ENCODE results near the gene SARNP.

DNA sequence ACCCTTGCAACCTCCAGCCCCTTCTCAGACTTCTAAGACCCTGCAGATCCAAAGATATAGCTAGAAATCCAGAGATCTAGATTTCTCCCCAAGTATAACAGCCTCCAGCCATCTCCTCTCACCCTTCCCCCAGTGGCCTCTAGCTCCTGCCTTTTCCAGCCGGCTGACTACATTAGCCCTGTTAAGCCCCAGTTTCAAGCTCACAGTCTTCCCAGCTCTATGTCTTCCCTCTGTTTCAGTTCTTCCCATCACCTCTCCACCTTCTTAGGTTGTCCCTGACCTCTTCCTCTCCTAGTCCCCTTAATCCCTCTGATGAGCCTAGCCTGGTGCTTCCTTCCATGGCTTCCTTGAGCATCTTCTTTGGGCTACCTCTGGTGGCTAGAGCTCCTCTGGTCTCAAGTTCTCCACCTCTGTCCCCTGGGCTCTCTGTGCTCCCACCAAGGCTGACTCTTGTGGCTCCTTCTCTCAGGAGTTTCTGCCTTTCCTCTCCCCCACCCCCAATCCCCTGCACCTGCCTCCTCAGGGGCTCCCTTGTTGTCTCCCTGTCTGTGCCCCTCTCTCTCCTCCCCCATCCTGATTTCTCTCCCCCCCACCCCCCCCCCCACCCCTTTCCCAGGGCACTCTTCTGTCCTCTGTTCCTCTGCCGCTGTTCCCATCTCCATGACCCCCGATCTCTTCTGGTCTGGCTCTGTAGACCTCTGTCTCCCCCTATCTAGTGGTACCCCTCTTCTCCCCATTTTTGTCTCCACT lies 75.4 kb downstream of the SARNP start:
- TF ChIP-seq, protein P1, sequence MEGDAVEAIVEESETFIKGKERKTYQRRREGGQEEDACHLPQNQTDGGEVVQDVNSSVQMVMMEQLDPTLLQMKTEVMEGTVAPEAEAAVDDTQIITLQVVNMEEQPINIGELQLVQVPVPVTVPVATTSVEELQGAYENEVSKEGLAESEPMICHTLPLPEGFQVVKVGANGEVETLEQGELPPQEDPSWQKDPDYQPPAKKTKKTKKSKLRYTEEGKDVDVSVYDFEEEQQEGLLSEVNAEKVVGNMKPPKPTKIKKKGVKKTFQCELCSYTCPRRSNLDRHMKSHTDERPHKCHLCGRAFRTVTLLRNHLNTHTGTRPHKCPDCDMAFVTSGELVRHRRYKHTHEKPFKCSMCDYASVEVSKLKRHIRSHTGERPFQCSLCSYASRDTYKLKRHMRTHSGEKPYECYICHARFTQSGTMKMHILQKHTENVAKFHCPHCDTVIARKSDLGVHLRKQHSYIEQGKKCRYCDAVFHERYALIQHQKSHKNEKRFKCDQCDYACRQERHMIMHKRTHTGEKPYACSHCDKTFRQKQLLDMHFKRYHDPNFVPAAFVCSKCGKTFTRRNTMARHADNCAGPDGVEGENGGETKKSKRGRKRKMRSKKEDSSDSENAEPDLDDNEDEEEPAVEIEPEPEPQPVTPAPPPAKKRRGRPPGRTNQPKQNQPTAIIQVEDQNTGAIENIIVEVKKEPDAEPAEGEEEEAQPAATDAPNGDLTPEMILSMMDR (conservative IDR thresholded peaks at IDR 0.05; ENCODE audit: low read length), result no peak
- no peak for TF ChIP-seq EZH2phosphoT487 (IDR thresholded peaks at IDR 0.05; ENCODE audit: borderline replicate concordance, low read depth, low read length)
